22Rv1 (cell line): ENCODE data around the gene SPON2.

Experiments used
- H3K27ac ChIP-seq: fragments of 450-650 bp; 2 replicates; pipeline ENCODE4 v1.5.1; 2017
- CTCF ChIP-seq: fragments of 450-650 bp; IDR thresholded peaks from 2 replicates; pipeline ENCODE4 v1.5.1; 2017; ENCODE audit warnings: mild to moderate bottlenecking
- ZFX ChIP-seq: fragments of 450-650 bp; IDR thresholded peaks from 2 replicates; pipeline ENCODE4 v1.6.1; 2017; ENCODE audit warnings: antibody characterized with exemption, borderline replicate concordance

Gene SPON2

DNA sequence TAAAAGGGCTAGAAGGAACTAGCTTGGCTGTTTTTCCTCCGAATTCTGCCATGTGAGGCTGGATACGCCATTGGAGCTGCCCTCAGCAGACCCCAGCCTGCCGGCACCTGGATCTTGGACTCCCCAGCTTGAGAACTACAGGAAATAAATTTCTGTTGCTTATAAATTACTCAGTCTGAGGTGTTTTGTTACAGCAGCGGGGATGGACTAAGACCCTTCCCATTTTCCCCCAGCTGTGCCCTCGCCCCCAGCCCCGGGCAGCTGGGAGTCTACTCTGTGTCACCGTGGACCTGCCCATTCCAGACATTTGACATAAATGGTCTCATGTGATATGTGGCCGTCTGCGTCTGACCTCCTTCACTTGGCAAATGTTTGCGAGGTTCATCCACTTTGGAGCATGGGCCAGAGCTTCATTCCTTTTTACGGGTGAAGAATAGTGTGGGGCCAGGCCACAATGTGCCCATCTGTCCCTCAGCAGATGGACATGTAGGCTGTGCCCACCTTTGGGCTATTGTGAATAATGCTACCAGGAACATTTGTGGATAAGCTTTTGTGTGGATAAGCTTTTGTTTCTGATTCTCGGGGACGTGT is 30.7 kb upstream of the SPON2 start:
- no peak overlapping the region for H3K27ac ChIP-seq
- no peak for TF ChIP-seq CTCF
- no peak for TF ChIP-seq ZFX

DNA sequence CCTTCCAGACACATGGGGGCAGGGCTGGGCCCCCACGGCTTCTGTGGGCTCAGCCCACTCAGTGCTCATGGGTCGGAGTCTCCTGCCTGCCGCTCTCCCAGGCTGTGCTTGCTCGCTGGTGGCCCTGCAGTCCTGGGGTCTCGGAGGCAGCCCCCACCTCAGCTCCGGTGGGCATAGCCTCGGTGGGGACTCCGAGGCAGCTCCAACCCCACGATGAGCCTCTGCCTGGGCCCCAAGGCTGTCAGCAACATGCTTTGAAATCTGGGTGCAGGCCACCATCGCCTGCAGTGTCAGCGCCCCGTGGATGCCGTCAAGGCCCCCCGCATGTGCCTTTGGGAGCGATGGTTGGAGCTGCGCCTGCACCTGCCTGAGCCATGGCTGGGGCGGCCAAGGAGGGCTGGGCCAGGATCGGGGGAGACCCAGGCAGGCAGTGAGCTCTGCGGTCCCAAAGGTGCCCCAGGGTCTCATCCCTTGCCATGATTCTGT is 30.2 kb upstream of the SPON2 start:
- TF ChIP-seq CTCF (no peak), ZFX (no peak)
- H3K27ac ChIP-seq, result no peak overlapping the region

DNA sequence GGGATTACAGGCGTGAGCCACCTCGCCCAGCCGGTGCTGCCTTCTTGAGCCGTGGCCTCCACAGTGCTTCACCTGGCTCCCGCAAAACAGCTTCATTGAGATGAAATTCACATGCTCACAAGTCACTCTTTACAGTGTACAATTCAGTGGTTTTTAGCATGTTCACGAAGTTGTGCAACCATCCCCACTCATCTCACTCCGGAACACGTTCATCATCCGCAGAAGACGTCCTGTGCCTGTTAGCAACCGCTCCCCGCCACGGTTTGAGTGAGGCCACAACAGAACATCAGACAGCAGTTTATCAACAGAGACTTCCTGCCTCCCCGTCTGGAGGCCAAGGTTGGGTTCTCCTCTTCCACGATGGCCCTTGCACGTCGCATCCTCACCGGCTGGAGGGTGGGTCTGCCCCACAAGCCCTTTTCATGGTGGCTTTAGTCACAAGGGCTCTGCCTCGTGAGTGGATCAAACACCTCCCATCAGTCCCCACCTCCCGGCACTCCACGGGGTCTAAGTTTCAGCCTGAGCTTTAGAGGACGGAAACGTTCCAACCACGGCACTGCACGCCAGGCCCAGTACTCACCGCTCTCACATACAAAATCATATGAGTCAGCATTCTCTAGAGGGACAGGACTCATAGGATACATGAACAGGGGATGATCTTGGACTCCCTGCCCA is 29.6 kb upstream of the SPON2 start:
- H3K27ac ChIP-seq, result no peak overlapping the region
- no peak for TF ChIP-seq CTCF
- TF ChIP-seq ZFX, result no peak

DNA sequence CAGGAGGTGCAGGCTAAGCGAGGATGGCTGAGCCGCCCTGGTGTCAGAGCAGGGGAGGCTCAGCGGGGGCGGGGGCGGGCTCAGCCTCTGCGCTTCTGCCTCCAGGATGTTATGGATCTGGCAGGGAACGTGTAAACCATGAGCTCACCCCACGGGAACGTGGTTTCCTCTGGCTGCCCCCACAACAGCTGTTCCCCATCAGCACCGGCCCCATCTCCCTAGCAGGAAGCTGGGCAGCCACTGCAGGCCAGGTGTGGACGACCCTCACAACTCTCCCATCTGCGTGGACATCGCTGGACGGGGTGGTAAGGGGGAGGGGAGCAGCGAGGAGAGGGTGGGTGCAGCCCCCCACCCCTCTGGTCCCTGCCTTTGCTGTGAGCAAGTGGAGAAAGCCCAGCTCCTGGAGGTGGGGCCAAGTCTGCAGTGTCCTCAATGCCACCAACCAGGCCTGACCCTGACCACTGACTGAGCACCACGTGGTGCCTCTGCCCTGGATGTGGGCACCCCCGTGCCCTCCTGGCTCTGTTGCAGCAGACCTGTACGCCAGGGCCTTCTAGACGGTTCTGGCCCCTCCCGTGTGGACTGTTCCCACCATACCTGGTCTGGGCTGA is 28.1 kb upstream of the SPON2 start:
- TF ChIP-seq CTCF (no peak), ZFX (no peak)
- no peak overlapping the region for H3K27ac ChIP-seq

DNA sequence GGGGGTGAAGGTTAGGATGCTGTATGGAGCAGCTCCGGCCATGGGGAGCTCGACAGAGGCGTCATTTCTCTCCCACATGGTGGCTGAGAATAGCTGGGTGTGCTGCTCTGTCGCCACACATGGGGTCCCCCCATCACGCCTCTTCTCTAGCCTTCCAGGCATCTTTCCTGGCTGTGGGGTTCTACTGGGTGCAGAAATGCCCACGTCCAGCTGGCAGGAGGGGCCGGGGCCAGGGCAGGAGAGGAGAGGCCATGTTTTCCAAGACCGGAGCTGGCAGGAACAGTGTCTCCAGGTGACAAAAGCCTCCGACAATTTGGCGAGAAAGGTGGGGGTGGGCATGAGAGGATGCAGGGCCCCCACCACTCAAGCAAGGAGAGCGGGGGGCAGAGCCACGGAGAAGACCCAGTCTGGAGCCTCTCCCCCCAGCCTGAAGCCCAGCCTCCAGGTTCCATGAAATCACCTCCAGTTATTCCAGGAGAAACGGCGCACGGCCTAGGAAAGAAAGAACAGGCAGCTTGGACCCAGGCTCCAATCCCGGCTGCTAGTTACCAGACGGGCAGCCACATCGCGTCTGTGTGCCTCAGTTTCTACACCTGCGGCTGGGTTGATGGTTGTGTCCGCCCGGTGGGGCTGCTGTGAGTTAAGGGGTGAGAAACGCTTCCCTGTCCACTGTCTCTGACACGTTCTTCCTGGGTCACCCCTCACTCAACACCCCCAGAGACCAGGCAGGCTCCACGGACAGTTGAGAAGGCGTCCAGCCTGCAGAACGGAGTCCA is 27.4 kb upstream of the SPON2 start:
- no peak overlapping the region for H3K27ac ChIP-seq
- no peak for TF ChIP-seq CTCF
- no peak for TF ChIP-seq ZFX

DNA sequence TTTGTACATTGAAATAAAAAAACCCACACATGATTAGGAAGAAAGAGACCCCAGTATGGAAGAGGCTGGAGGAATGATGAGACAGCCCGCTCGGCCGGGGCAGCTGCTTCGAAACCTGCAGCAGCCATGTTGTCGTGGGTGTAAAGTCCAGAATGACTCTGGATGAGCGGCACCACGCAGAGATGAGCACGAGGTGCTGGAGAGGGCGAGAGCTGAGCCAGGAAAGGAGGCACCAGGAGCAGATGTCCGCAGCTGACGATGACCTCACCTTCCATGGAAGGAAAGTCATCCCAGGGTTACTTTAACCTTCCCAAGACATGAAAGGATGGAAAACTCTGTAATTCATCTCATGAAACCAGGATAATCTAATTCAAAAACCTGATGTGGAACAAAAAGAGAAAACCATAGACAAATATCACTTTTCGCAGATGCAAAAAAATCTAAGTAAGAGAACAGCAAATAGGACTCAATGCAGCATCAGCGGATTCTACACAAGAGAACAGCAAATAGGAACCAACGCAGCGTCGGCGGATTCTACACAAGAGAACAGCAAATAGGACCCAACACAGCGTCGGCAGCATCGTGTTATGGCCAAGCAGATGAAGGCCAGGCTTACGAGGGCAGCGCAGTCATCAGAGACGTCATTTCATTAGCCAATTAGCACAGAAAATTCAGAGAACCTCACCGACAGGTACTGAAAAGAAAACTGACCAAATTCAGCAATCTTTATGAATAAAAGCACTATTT is 25.9 kb upstream of the SPON2 start:
- no peak overlapping the region for H3K27ac ChIP-seq
- TF ChIP-seq CTCF, result no peak
- TF ChIP-seq ZFX, result no peak
